OCI-LY3 (cell line): ENCODE data around the gene JUND.

Experiments
- H2AFZ ChIP-seq: fragments of 200-600, 300-600 bp; shearing (Covaris generic); 2 replicates; pipeline ENCODE4 v1.6.0; 2014; ENCODE audit warnings: antibody characterized with exemption, low read depth, low read length
- H3K27ac ChIP-seq: fragments of 200-600, 300-600 bp; sonication (generic); 2 replicates; pipeline ENCODE4 v1.5.1; 2014; ENCODE audit warnings: mild to moderate bottlenecking, low read length, moderate library complexity, mixed read lengths
- H3K27me3 ChIP-seq: fragments of 200-600, 300-600 bp; sonication (generic); 2 replicates; pipeline ENCODE4 v1.6.1; 2014; ENCODE audit warnings: low read depth, low read length, mixed read lengths
- H3K36me3 ChIP-seq: fragments of 200-600, 300-600 bp; sonication (generic); replicated peaks from 2 replicates; pipeline ENCODE3; 2014; ENCODE audit warnings: low read depth, low read length, mixed read lengths
- H3K4me1 ChIP-seq: fragments of 300-600, 200-600 bp; sonication (generic); 2 replicates; pipeline ENCODE4 v1.6.1; 2014; ENCODE audit warnings: low read length, mixed read lengths
- H3K4me2 ChIP-seq: fragments of 200-600, 300-600 bp; sonication (generic); 2 replicates; pipeline ENCODE4 v1.6.1; 2014; ENCODE audit warnings: low read length, mixed read lengths
- H3K4me3 ChIP-seq: fragments of 300-600, 200-600 bp; sonication (generic); 2 replicates; pipeline ENCODE4 v1.5.1; 2014; ENCODE audit warnings: antibody characterized with exemption, mild to moderate bottlenecking, low read length, moderate library complexity
- H3K79me2 ChIP-seq: fragments of 300-600, 200-600 bp; shearing (Covaris generic); 2 replicates; pipeline ENCODE4 v1.6.1; 2014; ENCODE audit warnings: mild to moderate bottlenecking, low read length, mixed read lengths
- H3K9ac ChIP-seq: fragments of 300-600, 200-600 bp; shearing (Covaris generic); 2 replicates; pipeline ENCODE4 v1.6.0; 2014; ENCODE audit warnings: mild to moderate bottlenecking, low read length, moderate library complexity
- H3K9me3 ChIP-seq: fragments of 200-600, 300-600 bp; shearing (Covaris generic); 2 replicates; pipeline ENCODE4 v1.6.1; 2014; ENCODE audit warnings: low read length, mixed read lengths; ENCODE audit not compliant: insufficient read depth
- H4K20me1 ChIP-seq: fragments of 200-600, 300-600 bp; sonication (generic); 2 replicates; pipeline ENCODE4 v1.6.1; 2016; ENCODE audit warnings: low read length, mixed read lengths; ENCODE audit not compliant: insufficient read depth
- EZH2phosphoT487 ChIP-seq: fragments of 200-600 bp; shearing (Covaris generic); IDR thresholded peaks from 2 replicates; pipeline ENCODE4 v1.6.1; 2018; ENCODE audit warnings: antibody characterized with exemption, mixed run types, low read depth
- TF ChIP-seq, protein P1 (sequence below): fragments of 200-600, 300-600 bp; sonication (generic); IDR thresholded peaks from 2 replicates; pipeline ENCODE4 v1.5.1; 2014; ENCODE audit warnings: antibody characterized with exemption, low read length, low read depth

JUND gene

DNA sequence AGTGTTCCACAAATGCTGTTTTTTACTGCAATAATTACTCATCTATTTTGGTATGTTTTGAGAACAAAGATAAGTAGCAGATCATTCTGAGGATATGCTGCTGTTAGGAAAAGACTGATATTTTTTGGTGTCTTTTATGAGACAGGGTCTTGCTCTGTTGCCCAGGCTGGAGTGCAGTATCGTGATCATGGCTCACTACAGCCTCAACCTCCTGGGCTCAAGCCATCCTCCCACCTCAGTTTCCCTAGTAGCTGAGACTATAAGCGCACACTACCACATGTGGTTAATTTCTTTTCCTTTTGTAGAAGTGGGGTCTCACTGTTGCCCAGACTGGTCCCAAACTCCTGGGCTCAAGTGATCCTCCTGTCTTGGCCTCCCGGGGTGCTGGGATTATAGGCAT, 32.0 kb upstream of the JUND start:
- no peaks in the 10 kb centered on the region for H3K9me3 ChIP-seq
- H3K79me2 ChIP-seq, result peaks cover 7% of the 10 kb centered on the region
- H3K36me3 ChIP-seq, result peaks cover 16% of the 10 kb centered on the region

DNA sequence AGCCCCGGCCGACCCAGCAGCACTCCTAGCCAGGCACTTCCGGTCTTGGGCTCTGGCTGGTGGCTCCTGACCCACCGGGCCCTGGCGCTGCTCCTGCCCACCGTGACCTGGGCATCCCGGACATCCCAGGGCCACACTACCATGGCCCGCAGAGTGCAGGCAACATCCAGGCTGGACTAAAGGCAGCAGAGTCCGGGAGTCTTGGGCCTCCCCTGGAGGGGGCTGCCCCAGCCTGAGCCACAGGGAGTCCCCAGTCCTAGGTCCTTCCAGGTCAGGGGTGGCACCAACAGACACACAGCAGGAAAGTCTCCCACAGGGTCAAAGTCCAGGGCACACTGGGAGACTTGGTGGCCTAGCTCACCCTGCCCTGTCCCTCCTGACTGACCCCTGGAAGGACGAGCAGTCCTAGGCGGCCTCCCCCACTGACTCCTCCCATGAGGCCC, 30.7 kb upstream of the JUND start:
- Histone ChIP-seq H3K27me3 (no peaks in the 10 kb centered on the region), H3K36me3 (peaks cover 25% of the 10 kb centered on the region), H3K9ac (no peak overlapping the region), H3K79me2 (no peaks in the 10 kb centered on the region), H3K4me2 (no peak overlapping the region), H4K20me1 (no peaks in the 10 kb centered on the region), H3K27ac (no peak overlapping the region), H3K4me3 (no peak overlapping the region), H3K9me3 (no peaks in the 10 kb centered on the region), H3K4me1 (peaks cover 11% of the 10 kb centered on the region), H2AFZ (no peak overlapping the region)
- TF ChIP-seq EZH2phosphoT487, result no peak
- TF ChIP-seq, protein P1, sequence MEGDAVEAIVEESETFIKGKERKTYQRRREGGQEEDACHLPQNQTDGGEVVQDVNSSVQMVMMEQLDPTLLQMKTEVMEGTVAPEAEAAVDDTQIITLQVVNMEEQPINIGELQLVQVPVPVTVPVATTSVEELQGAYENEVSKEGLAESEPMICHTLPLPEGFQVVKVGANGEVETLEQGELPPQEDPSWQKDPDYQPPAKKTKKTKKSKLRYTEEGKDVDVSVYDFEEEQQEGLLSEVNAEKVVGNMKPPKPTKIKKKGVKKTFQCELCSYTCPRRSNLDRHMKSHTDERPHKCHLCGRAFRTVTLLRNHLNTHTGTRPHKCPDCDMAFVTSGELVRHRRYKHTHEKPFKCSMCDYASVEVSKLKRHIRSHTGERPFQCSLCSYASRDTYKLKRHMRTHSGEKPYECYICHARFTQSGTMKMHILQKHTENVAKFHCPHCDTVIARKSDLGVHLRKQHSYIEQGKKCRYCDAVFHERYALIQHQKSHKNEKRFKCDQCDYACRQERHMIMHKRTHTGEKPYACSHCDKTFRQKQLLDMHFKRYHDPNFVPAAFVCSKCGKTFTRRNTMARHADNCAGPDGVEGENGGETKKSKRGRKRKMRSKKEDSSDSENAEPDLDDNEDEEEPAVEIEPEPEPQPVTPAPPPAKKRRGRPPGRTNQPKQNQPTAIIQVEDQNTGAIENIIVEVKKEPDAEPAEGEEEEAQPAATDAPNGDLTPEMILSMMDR, result no peak

More for the DNA sequence above, 32.0 kb upstream of the JUND start:
- Histone ChIP-seq H3K4me1 (no peaks in the 10 kb centered on the region), H3K4me3 (no peak overlapping the region), H3K27me3 (no peaks in the 10 kb centered on the region), H3K27ac (no peak overlapping the region), H4K20me1 (no peaks in the 10 kb centered on the region), H3K4me2 (no peak overlapping the region), H2AFZ (no peak overlapping the region), H3K9ac (no peak overlapping the region)
- TF ChIP-seq EZH2phosphoT487, result no peak
- TF ChIP-seq, protein P1, result no peak

DNA sequence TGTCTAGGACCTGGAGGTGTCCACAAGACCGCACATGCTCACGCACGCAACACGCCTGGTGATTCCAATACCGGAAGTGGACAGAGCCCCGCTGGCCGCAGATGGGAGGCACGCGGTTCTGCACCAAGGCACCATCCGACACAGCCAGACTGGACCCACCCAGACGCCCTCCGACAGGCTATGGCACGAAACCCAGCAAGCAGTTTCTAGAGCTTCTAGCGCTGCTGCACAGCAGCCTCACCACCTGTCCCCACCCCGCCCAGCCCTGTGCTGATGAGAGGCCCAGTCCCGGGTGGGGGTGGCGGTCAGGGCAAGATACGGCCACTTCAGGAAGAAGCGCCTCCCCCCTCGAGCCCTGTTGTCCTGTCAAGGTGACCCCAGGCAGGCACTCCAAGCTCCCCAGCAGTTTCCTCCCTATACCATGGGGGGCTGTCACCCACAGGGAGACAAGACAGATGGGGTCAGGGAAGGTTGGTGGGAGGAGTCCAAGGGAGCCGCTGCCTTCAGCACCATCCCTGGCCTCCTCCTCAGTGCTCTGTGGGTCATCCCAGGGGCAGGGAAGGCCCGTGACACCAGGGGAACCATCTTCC, 30.2 kb upstream of the JUND start:
- TF ChIP-seq, protein P1, result no peak
- TF ChIP-seq EZH2phosphoT487, result no peak
- Histone ChIP-seq H3K9ac (no peak overlapping the region), H2AFZ (no peak overlapping the region), H3K79me2 (no peaks in the 10 kb centered on the region), H3K9me3 (no peaks in the 10 kb centered on the region), H3K27me3 (no peaks in the 10 kb centered on the region), H3K4me1 (peaks cover 16% of the 10 kb centered on the region), H3K27ac (no peak overlapping the region), H3K4me3 (no peak overlapping the region), H4K20me1 (no peaks in the 10 kb centered on the region), H3K4me2 (no peak overlapping the region), H3K36me3 (peaks cover 30% of the 10 kb centered on the region)

DNA sequence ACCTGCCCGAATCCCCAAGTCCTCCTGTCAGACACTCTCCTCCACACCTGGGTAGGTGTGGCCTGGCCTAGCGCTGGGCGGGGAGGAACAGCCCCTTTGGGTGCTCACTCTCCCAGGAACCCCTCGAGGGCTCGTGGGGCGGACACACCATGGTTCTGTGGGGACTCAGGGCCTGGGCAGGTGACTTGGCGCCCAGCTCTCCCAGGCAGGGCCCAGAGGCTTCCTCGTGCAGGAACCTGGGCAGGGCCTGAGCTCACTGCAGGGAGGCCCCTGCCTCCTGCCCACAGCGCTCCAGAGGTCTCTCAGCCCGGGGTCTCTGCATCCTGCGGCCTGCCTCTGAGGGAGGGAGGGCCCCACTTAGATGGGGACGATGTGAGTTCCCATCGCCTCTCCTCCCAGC, 29.5 kb upstream of the JUND start:
- Histone ChIP-seq H2AFZ (no peak overlapping the region), H3K36me3 (peaks cover 32% of the 10 kb centered on the region), H3K27ac (no peak overlapping the region), H3K79me2 (no peaks in the 10 kb centered on the region), H3K9ac (no peak overlapping the region), H3K27me3 (no peaks in the 10 kb centered on the region), H3K4me1 (peaks cover 23% of the 10 kb centered on the region), H3K9me3 (no peaks in the 10 kb centered on the region), H3K4me2 (no peak overlapping the region), H3K4me3 (no peak overlapping the region), H4K20me1 (no peaks in the 10 kb centered on the region)
- TF ChIP-seq EZH2phosphoT487, result no peak
- TF ChIP-seq, protein P1, result no peak
